ENCODE data around the gene GALNT18.

DNA sequence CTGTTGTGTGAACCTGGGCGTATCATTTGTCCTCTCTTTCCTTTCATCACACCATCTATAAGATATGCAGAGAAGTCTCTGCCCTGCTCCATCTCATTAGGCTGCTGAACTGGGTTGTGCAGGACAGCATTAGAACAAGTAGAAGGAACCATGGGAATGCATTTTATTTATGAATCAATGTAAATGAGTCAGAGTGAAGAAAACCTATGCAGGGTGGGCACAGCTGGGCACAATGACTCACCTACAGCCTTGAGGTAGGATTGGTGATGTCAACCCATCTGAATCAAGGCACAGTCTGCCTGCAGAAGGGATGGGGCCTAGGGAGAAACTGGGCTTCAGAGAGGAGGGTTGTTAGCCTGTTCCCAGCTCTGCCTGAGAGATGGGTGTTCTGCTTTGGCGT lies 392.2 kb downstream of the GALNT18 start:
- TF ChIP-seq CTCF (conservative IDR thresholded peaks at IDR 0.05) (no peak), ZFX (IDR thresholded peaks at IDR 0.05) (no peak)
